GM19397 (cell line): ENCODE results near the gene AFTPH.

ENCODE experiments used
- ATAC-seq: cut with Tn5 transposase; IDR thresholded peaks from one replicate; pipeline ENCODE4 v1.9.1; 2021; ENCODE audit warnings: mild to moderate bottlenecking, moderate library complexity; ENCODE audit not compliant: unreplicated experiment

The AFTPH gene

GRCh38 chr2:64627860-64628841 is 104.0 kb downstream of the AFTPH start:
- ATAC-seq: no peak

GRCh38 chr2:64629329-64629781 is 105.2 kb downstream of the AFTPH start:
- ATAC-seq: no peak

GRCh38 chr2:64629875-64630274 is 105.7 kb downstream of the AFTPH start:
- no peak for ATAC-seq

GRCh38 chr2:64630752-64631151 is 106.6 kb downstream of the AFTPH start:
- no peak for ATAC-seq

GRCh38 chr2:64631771-64632170 is 107.6 kb downstream of the AFTPH start:
- ATAC-seq: no peak

GRCh38 chr2:64632835-64633819 is 109.0 kb downstream of the AFTPH start:
- ATAC-seq: no peak

- no peak for ATAC-seq
Measured at GRCh38 chr2:64634345-64635267, 110.5 kb downstream of the AFTPH start.

GRCh38 chr2:64635976-64636911 is 112.1 kb downstream of the AFTPH start:
- ATAC-seq: peak; percentile 59

GRCh38 chr2:64637000-64637635 is 113.0 kb downstream of the AFTPH start:
- peak; percentile 46 for ATAC-seq

GRCh38 chr2:64637931-64638330 is 113.8 kb downstream of the AFTPH start:
- no peak for ATAC-seq

- ATAC-seq: no peak
Measured at GRCh38 chr2:64638502-64639120, 114.5 kb downstream of the AFTPH start.

GRCh38 chr2:64639691-64640090 is 115.6 kb downstream of the AFTPH start:
- no peak for ATAC-seq

- ATAC-seq: no peak
Measured at GRCh38 chr2:64640153-64641044, 116.3 kb downstream of the AFTPH start.

- no peak for ATAC-seq
Measured at GRCh38 chr2:64641599-64641998, 117.5 kb downstream of the AFTPH start.
